ENCODE data around the gene ERCC6L2.

The ERCC6L2 gene

DNA sequence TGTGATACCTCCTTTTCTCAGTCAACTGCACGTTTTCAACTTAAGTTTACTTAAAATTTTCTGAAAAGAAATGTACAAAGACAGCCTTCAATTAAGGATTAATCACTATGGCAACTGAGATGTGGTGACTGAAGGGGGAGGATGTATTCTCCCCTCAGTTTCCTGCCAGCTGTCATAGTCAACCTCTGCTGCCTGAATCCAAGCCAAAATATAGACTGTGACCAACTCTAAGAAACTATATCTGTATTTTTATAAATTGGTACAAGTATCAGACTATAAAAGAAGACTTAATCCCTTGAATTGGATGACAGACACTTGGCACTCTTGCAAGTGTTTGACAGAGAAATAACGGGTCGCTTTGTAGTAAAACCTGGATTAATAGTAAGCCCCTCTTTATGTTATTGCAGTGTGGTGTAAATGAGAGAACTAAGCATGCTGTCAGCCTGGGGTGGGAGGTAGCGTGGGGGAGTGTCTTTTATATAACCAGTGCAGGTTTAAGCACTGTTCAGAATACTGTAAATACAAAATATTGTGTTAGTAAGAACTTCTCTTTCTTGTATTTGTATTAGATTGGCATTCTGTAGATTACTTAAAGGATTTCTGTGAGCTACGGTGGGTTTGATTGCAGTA is 106.4 kb downstream of the ERCC6L2 start:
- no peak overlapping the region for H3K4me3 ChIP-seq (ENCODE audit: low read depth, low read length)
- TF ChIP-seq, protein P1, sequence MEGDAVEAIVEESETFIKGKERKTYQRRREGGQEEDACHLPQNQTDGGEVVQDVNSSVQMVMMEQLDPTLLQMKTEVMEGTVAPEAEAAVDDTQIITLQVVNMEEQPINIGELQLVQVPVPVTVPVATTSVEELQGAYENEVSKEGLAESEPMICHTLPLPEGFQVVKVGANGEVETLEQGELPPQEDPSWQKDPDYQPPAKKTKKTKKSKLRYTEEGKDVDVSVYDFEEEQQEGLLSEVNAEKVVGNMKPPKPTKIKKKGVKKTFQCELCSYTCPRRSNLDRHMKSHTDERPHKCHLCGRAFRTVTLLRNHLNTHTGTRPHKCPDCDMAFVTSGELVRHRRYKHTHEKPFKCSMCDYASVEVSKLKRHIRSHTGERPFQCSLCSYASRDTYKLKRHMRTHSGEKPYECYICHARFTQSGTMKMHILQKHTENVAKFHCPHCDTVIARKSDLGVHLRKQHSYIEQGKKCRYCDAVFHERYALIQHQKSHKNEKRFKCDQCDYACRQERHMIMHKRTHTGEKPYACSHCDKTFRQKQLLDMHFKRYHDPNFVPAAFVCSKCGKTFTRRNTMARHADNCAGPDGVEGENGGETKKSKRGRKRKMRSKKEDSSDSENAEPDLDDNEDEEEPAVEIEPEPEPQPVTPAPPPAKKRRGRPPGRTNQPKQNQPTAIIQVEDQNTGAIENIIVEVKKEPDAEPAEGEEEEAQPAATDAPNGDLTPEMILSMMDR (IDR thresholded peaks at IDR 0.05; ENCODE audit: low read depth, low read length, missing control alignments) = no peak
- DNase-seq (ENCODE audit: low read depth) = no peak

DNA sequence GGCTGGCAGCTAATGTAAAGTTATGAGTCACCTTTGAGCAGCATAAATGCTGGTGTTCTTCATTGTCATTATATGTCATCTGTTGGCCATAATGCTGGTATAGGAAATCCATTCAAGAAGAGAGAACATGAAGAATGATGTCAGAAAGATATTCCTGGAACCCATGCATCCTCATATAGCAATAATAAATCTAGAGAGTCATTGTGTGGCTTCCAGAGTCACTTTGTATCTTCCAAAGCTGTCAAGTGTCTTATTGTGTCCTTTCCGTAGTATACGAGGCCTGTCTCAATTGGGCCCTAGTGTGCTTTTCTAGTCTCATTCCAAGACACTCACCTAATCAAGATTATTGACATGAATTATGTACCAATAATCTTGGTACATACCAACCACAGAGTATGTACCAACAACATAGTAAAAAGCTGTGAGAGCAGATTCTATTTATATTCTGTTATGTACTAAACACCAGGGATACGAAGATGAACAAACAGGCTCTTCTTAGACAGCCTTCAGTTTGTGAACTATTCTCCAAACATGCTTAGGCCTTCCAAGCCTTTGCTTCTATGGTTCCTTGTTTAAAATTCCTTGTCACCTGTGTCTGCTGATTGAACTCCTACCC is 110.1 kb downstream of the ERCC6L2 start:
- DNase-seq (ENCODE audit: low read depth) = no peak
- TF ChIP-seq, protein P1 (IDR thresholded peaks at IDR 0.05; ENCODE audit: low read depth, low read length, missing control alignments) = no peak
- H3K4me3 ChIP-seq (ENCODE audit: low read depth, low read length) = no peak overlapping the region

DNA sequence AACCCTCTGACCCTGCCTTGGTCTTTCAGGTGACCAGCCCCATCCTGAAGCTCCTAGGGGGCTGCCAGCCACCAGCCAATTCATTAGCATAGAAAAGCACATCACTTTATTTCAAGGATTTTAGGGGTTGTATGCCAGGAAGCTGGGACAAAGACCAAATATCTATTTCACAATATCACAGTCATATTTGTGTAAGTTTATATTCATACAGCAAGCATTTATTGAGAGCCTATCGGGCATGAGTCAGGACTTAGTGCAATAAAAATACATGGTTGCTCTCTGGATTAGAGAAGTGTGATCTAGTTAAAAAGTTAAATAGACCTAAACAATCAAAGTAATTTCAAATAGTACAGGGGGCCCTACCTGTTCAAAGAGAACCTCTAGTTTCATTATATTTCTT is 113.8 kb downstream of the ERCC6L2 start:
- TF ChIP-seq, protein P1 (IDR thresholded peaks at IDR 0.05; ENCODE audit: low read depth, low read length, missing control alignments) = no peak
- DNase-seq (ENCODE audit: low read depth) = no peak
- H3K4me3 ChIP-seq (ENCODE audit: low read depth, low read length) = no peak overlapping the region

DNA sequence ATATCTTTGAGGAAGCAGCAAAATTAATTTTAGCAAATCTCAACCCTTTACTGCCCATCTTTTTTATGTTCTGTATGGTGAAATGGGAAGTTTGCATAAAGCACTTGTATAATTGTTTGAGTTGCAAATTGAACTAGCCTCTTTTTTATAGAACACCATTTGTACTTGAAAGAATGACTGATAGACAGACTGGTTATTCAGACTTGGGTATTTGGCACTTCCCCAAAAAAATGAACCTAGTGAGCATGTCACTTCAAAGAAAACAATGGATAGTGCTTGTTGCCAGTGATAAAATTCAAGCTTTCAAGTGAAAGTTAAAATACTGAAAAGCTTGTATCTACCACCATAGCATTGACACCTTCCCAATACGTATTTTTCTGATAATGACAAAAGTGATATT is 115.8 kb downstream of the ERCC6L2 start:
- TF ChIP-seq, protein P1 (IDR thresholded peaks at IDR 0.05; ENCODE audit: low read depth, low read length, missing control alignments) = no peak
- H3K4me3 ChIP-seq (ENCODE audit: low read depth, low read length) = no peak overlapping the region
- DNase-seq (ENCODE audit: low read depth) = no peak

DNA sequence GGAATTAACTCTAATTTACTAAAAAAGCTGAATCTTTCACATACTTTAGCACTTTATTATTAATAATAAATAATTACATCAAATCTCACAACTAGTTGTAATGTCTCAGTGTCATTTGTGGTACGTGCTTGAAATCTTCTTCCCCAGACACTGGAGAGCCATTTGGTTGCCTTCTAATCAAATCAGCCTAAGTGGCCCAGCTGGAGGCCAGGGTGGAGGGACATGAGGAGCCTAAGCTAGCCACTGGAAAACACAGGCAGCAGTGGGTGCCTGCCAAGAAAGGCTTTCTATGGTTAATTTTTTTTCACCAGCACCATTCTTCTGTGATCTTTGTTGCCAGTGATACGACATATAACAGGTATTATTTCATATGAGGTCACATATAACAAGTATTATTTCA is 117.0 kb downstream of the ERCC6L2 start:
- DNase-seq (ENCODE audit: low read depth) = no peak
- TF ChIP-seq, protein P1 (IDR thresholded peaks at IDR 0.05; ENCODE audit: low read depth, low read length, missing control alignments) = no peak

DNA sequence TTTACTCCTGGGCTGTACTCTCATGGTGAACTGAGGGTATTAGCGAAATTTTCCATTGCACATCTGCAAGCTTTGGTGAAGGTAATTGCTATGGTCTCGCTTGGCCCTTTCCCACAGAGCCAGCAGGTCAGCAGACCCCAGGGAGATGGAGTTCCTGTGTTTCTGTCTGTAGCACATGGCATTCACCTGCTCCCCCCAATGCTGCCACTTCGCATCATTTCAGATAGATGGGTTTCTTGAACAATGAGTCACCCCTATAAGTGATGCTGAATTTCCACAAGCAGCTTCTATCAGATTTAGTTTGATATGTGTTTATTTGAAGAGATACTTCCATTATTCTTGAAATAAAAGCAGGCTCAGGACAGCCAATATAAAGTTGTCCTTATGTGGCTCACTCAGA is 117.8 kb downstream of the ERCC6L2 start:
- no peak for DNase-seq (ENCODE audit: low read depth)
- TF ChIP-seq, protein P1 (IDR thresholded peaks at IDR 0.05; ENCODE audit: low read depth, low read length, missing control alignments) = no peak
- no peak overlapping the region for H3K4me3 ChIP-seq (ENCODE audit: low read depth, low read length)

More for the DNA sequence above, 117.0 kb downstream of the ERCC6L2 start:
- H3K4me3 ChIP-seq (ENCODE audit: low read depth, low read length) = no peak overlapping the region

DNA sequence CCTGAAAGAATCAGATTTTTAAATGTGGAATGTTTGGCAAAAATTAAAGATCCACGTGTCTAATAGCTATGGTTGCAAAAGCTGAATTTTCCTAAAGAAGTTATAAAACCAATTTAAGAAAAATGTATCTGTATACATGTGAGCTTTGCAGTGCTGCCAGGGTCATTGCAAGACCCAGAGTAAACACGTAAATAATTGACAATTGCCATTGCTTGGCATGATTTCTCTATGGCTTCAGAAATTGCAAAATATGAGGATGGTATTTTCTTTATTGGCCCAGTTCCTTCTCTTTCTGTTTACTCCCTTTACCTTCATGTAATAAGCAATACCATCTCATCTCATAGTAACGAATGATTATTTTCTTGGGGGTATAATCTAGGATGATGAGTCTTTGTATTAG is 123.9 kb downstream of the ERCC6L2 start:
- TF ChIP-seq, protein P1 (IDR thresholded peaks at IDR 0.05; ENCODE audit: low read depth, low read length, missing control alignments) = no peak
- H3K4me3 ChIP-seq (ENCODE audit: low read depth, low read length) = no peak overlapping the region
- no peak for DNase-seq (ENCODE audit: low read depth)
